Astrocyte of the spinal cord (primary cell): ENCODE results near the gene RPA1.

Source experiments
- DNase-seq: peaks from one replicate; pipeline ENCODE4 v3.0.0; 2011; ENCODE audit warnings: low read depth, low spot score
- H3K4me3 ChIP-seq: 2 replicates; pipeline ENCODE4 v1.5.1; 2011; ENCODE audit warnings: low read depth, mild to moderate bottlenecking, low read length, moderate library complexity
- CTCF ChIP-seq: IDR thresholded peaks from 2 replicates; pipeline ENCODE4 v1.5.1; 2012; ENCODE audit warnings: low read depth, mild to moderate bottlenecking, low read length, inconsistent platforms
- in situ Hi-C: cut with HindIII; loops from 2 replicates; pipeline ENCODE4 v1.10.0; 2017; ENCODE audit warnings: low sequenced_read_pairs

Gene RPA1

GRCh38 chr17:1947743-1948516 lies 118.1 kb downstream of the RPA1 start:
- no peak for TF ChIP-seq CTCF
- in situ Hi-C loops = no loop called here
- no peak for DNase-seq
- no peak overlapping the region for H3K4me3 ChIP-seq

- DNase-seq = no peak
- in situ Hi-C loops = no loop called here
- TF ChIP-seq CTCF = no peak
- no peak overlapping the region for H3K4me3 ChIP-seq
These were observed 118.7 kb downstream of the RPA1 start for GRCh38 chr17:1948517-1948825.
